OCI-LY7 (cell line): ENCODE measurements around the gene CRTAC1. TPM values are rescaled to one million over a fixed set of nuclear protein-coding genes. Genes with fewer than 3 reads are reported as not detected.

ENCODE experiments used
- BruUV-seq: library from RNA; stranded (reverse); fragments of 400-500 nt; replicated peaks from 2 replicates; lab custom pipeline; 2021; lab: Mats Ljungman, UMichigan
- CTCF ChIA-PET: fragments of 300-600 bp; sonication (Branson Sonifier 250); formaldehyde crosslinking; loops from one replicate; lab custom pipeline; 2022; ENCODE audit warnings: antibody characterized with exemption; ENCODE audit not compliant: unreplicated experiment; lab: Charles Lee
- POLR2A ChIA-PET: fragments of 300-600 bp; sonication (Branson Sonifier 250); formaldehyde crosslinking; loops from one replicate; lab custom pipeline; 2022; ENCODE audit warnings: antibody characterized with exemption; lab: Charles Lee
- DNase-seq: peaks from one replicate; pipeline ENCODE4 v3.0.0-alpha.2; 2015; ENCODE audit warnings: low spot score
- H2AFZ ChIP-seq: fragments of 200-600 bp; sonication (generic), shearing (Covaris generic); 2 replicates; pipeline ENCODE4 v1.6.1; 2014; ENCODE audit warnings: mild to moderate bottlenecking, antibody characterized with exemption, low read length, moderate library complexity
- H3K27ac ChIP-seq: fragments of 200-600 bp; sonication (generic); 2 replicates; pipeline ENCODE4 v1.5.1; 2014; ENCODE audit warnings: mixed run types, low read depth, mild to moderate bottlenecking, moderate library complexity, low read length, inconsistent platforms; ENCODE audit not compliant: poor library complexity, severe bottlenecking
- H3K36me3 ChIP-seq: fragments of 200-600 bp; sonication (generic); 2 replicates; pipeline ENCODE4 v1.6.1; 2014; ENCODE audit warnings: mild to moderate bottlenecking, antibody characterized with exemption, low read length, moderate library complexity, mixed read lengths; ENCODE audit not compliant: insufficient read depth
- H3K4me1 ChIP-seq: fragments of 200-600 bp; sonication (generic); 2 replicates; pipeline ENCODE4 v1.5.1; 2014; ENCODE audit warnings: mild to moderate bottlenecking, low read length; ENCODE audit not compliant: insufficient read depth, poor library complexity, severe bottlenecking
- H3K4me2 ChIP-seq: fragments of 200-600 bp; sonication (generic); 2 replicates; pipeline ENCODE4 v1.6.1; 2014; ENCODE audit warnings: mild to moderate bottlenecking, low read length
- H3K4me3 ChIP-seq: fragments of 200-600 bp; sonication (generic); 2 replicates; pipeline ENCODE4 v1.5.1; 2014; ENCODE audit warnings: mild to moderate bottlenecking, low read depth, low read length; ENCODE audit not compliant: poor library complexity, severe bottlenecking
- H3K79me2 ChIP-seq: fragments of 200-600 bp; sonication (generic); 2 replicates; pipeline ENCODE4 v1.6.1; 2016; ENCODE audit warnings: low read depth, mild to moderate bottlenecking, low read length, moderate library complexity, mixed read lengths; ENCODE audit not compliant: insufficient read depth
- H3K9me2 ChIP-seq: fragments of 200-600 bp; sonication (generic); 2 replicates; pipeline ENCODE4 v1.6.1; 2016; ENCODE audit warnings: mild to moderate bottlenecking, low read length, mixed read lengths; ENCODE audit not compliant: insufficient read depth
- H3K9me3 ChIP-seq: fragments of 200-600 bp; sonication (generic); 2 replicates; pipeline ENCODE4 v1.6.1; 2014; ENCODE audit warnings: mild to moderate bottlenecking, mixed run types, low read length, mixed read lengths
- H4K20me1 ChIP-seq: fragments of 200-600 bp; sonication (generic); 2 replicates; pipeline ENCODE4 v1.6.1; 2014; ENCODE audit warnings: mild to moderate bottlenecking, antibody characterized with exemption, low read length, moderate library complexity, mixed read lengths; ENCODE audit not compliant: insufficient read depth
- EZH2phosphoT487 ChIP-seq: fragments of 200-600 bp; sonication (generic); IDR thresholded peaks from 2 replicates; pipeline ENCODE4 v1.6.1; 2018; ENCODE audit warnings: low read depth, borderline replicate concordance, mild to moderate bottlenecking, mixed run types, antibody characterized with exemption, low read length, moderate library complexity, mixed read lengths
- intact Hi-C: fragments of 100-400 bp; cut with micrococcal nuclease; formaldehyde crosslinking; loops from one replicate; pipeline ENCODE4 v1.10.0; 2022; ENCODE audit not compliant: unreplicated experiment
- total RNA-seq, 2 experiments: library from RNA; depleted of rRNA in 1 of 2; stranded (reverse); fragments of >200 nt in 1 of 2; shearing (Covaris generic) in 1 of 2; gene quantifications; 2 replicates each; pipeline ENCODE4 v1.2.3, GENCODE V29; 2014 to 2022
- TF ChIP-seq, protein P1 (sequence below): fragments of 200-600 bp; sonication (generic); conservative IDR thresholded peaks from 2 replicates; pipeline ENCODE4 v1.5.1; 2014; ENCODE audit warnings: mild to moderate bottlenecking, antibody characterized with exemption, low read length, moderate library complexity, mixed read lengths

CRTAC1 gene
- total RNA-seq, 2 experiments from 2014 or later: not detected

DNA sequence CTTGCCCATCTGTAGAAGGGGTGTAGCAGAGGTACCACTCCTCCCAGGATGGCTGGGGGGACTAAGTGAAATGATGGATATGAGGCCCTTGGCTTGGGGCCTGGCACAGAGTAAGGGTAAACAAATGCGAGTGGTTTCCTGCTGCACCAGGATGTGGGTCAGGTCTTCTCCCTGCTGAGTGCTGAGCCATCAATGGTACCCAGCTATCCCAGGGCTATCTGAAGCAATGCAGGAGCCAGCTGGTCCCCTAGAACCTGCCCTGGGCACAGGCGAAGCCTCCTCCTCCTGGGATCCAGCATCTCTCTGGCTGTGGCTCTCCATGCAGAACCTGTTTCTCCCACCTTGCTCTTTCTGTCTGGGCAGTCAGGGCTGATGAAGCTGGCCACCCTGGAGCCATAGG lies 201.7 kb downstream of the CRTAC1 start:
- Histone ChIP-seq H3K4me2 (no peak overlapping the region), H3K4me3 (no peak overlapping the region), H3K9me2 (no peaks in the 10 kb centered on the region), H2AFZ (no peak overlapping the region), H3K9me3 (no peaks in the 10 kb centered on the region), H3K27ac (no peak overlapping the region), H3K36me3 (no peaks in the 10 kb centered on the region), H4K20me1 (no peaks in the 10 kb centered on the region), H3K79me2 (no peaks in the 10 kb centered on the region), H3K4me1 (no peaks in the 10 kb centered on the region)
- BruUV-seq: no TSS peak
- CTCF ChIA-PET: no interaction called here
- POLR2A ChIA-PET: no interaction called here
- TF ChIP-seq, protein P1, sequence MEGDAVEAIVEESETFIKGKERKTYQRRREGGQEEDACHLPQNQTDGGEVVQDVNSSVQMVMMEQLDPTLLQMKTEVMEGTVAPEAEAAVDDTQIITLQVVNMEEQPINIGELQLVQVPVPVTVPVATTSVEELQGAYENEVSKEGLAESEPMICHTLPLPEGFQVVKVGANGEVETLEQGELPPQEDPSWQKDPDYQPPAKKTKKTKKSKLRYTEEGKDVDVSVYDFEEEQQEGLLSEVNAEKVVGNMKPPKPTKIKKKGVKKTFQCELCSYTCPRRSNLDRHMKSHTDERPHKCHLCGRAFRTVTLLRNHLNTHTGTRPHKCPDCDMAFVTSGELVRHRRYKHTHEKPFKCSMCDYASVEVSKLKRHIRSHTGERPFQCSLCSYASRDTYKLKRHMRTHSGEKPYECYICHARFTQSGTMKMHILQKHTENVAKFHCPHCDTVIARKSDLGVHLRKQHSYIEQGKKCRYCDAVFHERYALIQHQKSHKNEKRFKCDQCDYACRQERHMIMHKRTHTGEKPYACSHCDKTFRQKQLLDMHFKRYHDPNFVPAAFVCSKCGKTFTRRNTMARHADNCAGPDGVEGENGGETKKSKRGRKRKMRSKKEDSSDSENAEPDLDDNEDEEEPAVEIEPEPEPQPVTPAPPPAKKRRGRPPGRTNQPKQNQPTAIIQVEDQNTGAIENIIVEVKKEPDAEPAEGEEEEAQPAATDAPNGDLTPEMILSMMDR: no peak
- no peak for TF ChIP-seq EZH2phosphoT487
- no peak for DNase-seq
- intact Hi-C loops: no loop called here

DNA sequence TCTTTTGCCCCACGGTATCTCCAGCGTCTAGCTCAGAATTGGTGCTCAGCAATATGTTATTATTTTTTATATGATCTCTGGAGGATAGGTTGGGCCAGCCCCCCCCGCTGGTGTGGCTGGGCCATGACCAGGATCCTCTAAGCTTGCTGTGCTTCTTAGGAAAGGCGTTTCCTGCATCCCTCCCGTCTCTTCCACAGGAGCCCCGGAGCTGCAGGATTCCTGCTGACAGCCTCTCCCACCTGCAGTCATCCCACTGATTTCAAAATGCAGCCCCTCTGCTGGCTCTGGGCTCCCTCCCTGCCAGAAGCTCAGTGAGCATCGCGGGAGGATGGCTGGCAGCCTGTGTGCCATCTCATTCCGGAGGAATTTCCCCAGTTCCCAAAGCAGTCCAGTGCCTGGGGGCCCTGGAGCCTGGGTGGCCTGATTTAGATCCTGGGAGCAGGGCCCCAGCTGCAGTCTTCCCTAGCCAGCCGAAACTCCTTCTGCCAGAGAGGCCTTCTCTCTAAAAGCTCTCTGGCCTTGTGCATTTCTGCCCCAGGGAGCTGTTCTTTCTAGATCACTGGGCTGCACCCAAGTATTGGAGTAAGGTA lies 202.6 kb downstream of the CRTAC1 start:
- intact Hi-C loops: no loop called here
- H3K27ac ChIP-seq: no peak overlapping the region
- H3K9me3 ChIP-seq: no peaks in the 10 kb centered on the region
- H3K9me2 ChIP-seq: no peaks in the 10 kb centered on the region
- H4K20me1 ChIP-seq: no peaks in the 10 kb centered on the region
- H3K4me2 ChIP-seq: no peak overlapping the region
- ChIA-PET POLR2A (no interaction called here), CTCF (no interaction called here)
- no peak for DNase-seq
- H3K4me1 ChIP-seq: no peaks in the 10 kb centered on the region
- no peaks in the 10 kb centered on the region for H3K79me2 ChIP-seq
- H3K4me3 ChIP-seq: no peak overlapping the region
- no peak for TF ChIP-seq EZH2phosphoT487
- TF ChIP-seq, protein P1: no peak
- no peaks in the 10 kb centered on the region for H3K36me3 ChIP-seq
- no TSS peak for BruUV-seq
- H2AFZ ChIP-seq: no peak overlapping the region

GRCh38 chr10:97826892-97827291 lies 203.5 kb downstream of the CRTAC1 start:
- H3K4me2 ChIP-seq: no peak overlapping the region
- no peaks in the 10 kb centered on the region for H3K9me2 ChIP-seq
- CTCF ChIA-PET: no interaction called here
- no peak overlapping the region for H3K4me3 ChIP-seq
- H3K9me3 ChIP-seq: no peaks in the 10 kb centered on the region
- BruUV-seq: no TSS peak
- POLR2A ChIA-PET: no interaction called here
- intact Hi-C loops: no loop called here
- H3K79me2 ChIP-seq: no peaks in the 10 kb centered on the region
- DNase-seq: no peak
- H2AFZ ChIP-seq: no peak overlapping the region
- H3K27ac ChIP-seq: no peak overlapping the region
- H3K4me1 ChIP-seq: no peaks in the 10 kb centered on the region
- no peaks in the 10 kb centered on the region for H3K36me3 ChIP-seq
- H4K20me1 ChIP-seq: no peaks in the 10 kb centered on the region
- TF ChIP-seq, protein P1: no peak
